ENCODE data around the gene WASHC2A. TPM values are rescaled to one million over a fixed set of nuclear protein-coding genes. Genes with fewer than 3 reads are reported as not detected.
A peak's percentile ranks its signal among the peaks of the same experiment; 100 is the strongest.
"Not testable (repeated sequence)": the region's sequence is repeated elsewhere in the genome, so short reads cannot be mapped to it uniquely, and the experiment has no call there.

Gene WASHC2A
- 10 to 100 TPM; 30.8 to 33.2 TPM for total RNA-seq

DNA sequence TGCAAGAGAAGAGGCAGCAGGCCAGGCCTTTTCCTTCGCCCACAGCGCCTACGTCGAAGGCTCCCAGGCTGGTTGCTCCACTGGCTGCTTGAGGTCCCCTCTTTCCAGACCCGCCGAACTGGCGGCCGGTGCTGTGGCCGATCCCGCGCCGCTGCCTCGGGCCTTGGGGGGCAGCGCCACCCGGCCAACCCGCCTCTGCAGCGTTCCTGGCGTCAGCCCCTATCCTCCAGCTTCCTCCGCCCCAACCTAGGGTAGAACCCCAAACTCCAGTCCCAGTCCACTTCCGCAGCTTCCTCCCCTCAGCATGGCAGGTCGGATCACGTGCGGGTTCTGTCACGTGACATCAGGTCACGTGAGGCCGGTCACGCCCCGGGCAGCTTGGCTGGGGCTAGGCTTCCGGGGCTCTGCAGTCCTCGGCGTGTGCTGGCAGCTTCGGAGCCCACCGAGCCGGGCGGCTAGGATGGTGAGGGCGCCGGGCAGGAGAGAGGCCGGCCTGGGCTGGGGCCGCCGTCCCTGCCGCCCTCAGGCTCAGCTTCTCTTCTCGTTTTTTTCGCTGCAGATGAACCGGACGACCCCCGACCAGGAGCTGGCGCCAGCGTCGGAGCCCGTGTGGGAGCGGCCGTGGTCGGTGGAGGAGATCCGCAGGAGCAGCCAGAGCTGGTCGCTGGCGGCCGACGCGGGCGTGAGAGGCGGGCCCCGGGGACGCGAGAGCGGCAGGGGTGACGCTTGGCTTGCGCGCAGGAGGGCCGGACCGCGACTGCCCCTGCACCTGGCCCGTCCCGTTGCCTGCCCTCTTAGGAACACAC is at the start of gene WASHC2A:
TSS of gene WASHC2A (plus strand) at position 409 of the 806 bp plus-strand sequence. CDS start at position 461, 52 bp downstream.
- DNase-seq (ENCODE audit: low spot score in 2 of 2) (peak; percentile 91 to 97), ATAC-seq (peak; percentile 94 to 97)
- not testable (repeated sequence) for H3K9me3 Mint-ChIP-seq, H3K36me3 Mint-ChIP-seq
- H3K27ac Mint-ChIP-seq, result peak within 1 kb of the TSS; percentile 91 to 93

GRCh38 chr10:50019279-50019678 is 48.5 kb upstream of the WASHC2A start:
- not testable (repeated sequence) for H3K36me3 Mint-ChIP-seq; H3K9me3 Mint-ChIP-seq; ATAC-seq; H3K27ac Mint-ChIP-seq; DNase-seq (ENCODE audit: low spot score in 2 of 2)

DNA sequence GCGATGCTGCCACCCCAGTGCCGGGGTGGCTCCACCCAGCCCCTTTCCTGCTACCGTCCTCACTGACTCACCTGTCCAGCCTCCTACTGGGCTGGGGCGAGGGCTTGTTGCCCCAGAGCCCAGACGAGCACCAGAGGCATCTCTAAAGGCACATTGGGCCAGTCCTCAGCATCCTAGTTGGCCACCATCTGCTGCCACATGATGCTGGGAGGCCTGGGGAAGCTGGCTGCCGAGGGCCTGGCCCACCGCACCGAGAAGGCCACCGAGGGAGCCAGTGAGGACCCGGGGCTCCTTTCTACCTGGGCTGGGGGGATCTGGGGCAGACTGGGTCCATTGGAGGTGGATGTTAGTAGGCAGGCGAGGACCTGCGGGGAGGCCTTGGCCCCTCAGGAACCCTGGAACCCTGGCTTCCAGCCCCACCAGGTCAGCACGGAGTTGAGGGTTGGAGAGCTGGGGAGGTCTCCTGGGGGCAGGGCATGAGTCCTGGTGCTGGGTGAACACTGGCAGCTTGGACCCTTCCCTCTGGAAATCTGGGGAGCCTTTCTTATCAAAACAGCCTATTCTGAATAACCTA is 47.2 kb upstream of the WASHC2A start:
- H3K9me3 Mint-ChIP-seq; DNase-seq (ENCODE audit: low spot score in 2 of 2); ATAC-seq; H3K36me3 Mint-ChIP-seq; H3K27ac Mint-ChIP-seq: not testable (repeated sequence)

DNA sequence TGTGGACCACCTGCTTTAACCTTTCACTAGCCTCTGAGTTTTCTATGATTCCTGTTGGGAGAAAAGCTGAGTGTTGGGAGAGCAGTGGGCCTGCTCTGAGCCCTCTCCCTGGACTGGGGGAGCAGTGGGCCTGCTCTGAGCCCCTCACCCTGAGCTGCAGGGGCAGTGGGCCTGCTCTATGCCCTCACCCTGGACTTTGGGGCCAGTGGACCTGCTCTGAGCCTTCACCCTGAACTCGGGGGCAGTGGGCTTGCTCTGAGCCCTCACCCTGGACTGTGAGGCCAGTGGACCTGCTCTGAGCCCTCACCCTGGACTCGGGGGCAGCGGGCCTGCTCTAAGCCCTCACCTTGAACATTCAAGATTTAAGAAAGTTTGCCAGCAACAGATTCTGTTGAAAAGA is 46.1 kb upstream of the WASHC2A start:
- H3K27ac Mint-ChIP-seq, result peak overlapping the region in 1 of 2 donors; percentile 55
- ATAC-seq, result no peak
- H3K36me3 Mint-ChIP-seq, result peaks cover 0 to 12% of the 10 kb centered on the region in 2 donors

GRCh38 chr10:50024716-50025383 is 42.9 kb upstream of the WASHC2A start:
- not testable (repeated sequence) for H3K9me3 Mint-ChIP-seq; ATAC-seq; DNase-seq (ENCODE audit: low spot score in 2 of 2); H3K27ac Mint-ChIP-seq
- peaks cover 0 to 12% of the 10 kb centered on the region in 2 donors for H3K36me3 Mint-ChIP-seq

More for the DNA sequence above, 46.1 kb upstream of the WASHC2A start:
- DNase-seq (ENCODE audit: low spot score in 2 of 2), result no peak
- no peaks in the 10 kb centered on the region for H3K9me3 Mint-ChIP-seq

GRCh38 chr10:50025627-50026026 is 42.1 kb upstream of the WASHC2A start:
- Mint-ChIP-seq H3K9me3 (no peaks in the 10 kb centered on the region), H3K36me3 (peaks cover 0 to 12% of the 10 kb centered on the region in 2 donors), H3K27ac (no peak overlapping the region)
- ATAC-seq, result no peak
- DNase-seq (ENCODE audit: low spot score in 2 of 2), result no peak

DNA sequence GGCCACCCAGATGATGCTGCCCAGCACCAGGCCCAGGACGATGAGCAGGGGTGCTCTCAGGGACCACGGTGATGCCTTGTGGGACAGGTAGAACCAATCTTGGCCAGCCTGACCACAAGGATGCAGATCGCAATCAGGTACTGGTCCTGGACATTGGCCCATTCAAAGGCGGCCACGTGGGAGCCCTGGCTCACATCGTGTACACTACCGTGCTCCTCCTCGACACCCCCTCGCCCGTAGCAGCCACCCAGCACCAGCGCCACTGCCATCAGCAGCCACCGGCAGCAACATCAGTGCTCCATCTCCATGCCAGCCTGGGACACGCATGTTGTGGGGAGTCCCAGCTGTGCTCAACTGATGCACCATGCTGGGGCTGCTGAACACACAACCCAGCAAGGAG is 40.6 kb upstream of the WASHC2A start:
- Mint-ChIP-seq H3K27ac (no peak overlapping the region), H3K36me3 (peaks cover 0 to 12% of the 10 kb centered on the region in 2 donors), H3K9me3 (no peaks in the 10 kb centered on the region)
- no peak for DNase-seq (ENCODE audit: low spot score in 2 of 2)
- no peak for ATAC-seq

- Mint-ChIP-seq H3K9me3 (no peaks in the 10 kb centered on the region), H3K27ac (no peak overlapping the region), H3K36me3 (peaks cover 0 to 4% of the 10 kb centered on the region in 2 donors)
- DNase-seq (ENCODE audit: low spot score in 2 of 2), result no peak
- ATAC-seq, result no peak
Observed at GRCh38 chr10:50033481-50033880, 34.3 kb upstream of the WASHC2A start.

- not testable (repeated sequence) for H3K36me3 Mint-ChIP-seq; DNase-seq (ENCODE audit: low spot score in 2 of 2); H3K27ac Mint-ChIP-seq; H3K9me3 Mint-ChIP-seq; ATAC-seq
Observed at GRCh38 chr10:50035337-50035736, 32.4 kb upstream of the WASHC2A start.

DNA sequence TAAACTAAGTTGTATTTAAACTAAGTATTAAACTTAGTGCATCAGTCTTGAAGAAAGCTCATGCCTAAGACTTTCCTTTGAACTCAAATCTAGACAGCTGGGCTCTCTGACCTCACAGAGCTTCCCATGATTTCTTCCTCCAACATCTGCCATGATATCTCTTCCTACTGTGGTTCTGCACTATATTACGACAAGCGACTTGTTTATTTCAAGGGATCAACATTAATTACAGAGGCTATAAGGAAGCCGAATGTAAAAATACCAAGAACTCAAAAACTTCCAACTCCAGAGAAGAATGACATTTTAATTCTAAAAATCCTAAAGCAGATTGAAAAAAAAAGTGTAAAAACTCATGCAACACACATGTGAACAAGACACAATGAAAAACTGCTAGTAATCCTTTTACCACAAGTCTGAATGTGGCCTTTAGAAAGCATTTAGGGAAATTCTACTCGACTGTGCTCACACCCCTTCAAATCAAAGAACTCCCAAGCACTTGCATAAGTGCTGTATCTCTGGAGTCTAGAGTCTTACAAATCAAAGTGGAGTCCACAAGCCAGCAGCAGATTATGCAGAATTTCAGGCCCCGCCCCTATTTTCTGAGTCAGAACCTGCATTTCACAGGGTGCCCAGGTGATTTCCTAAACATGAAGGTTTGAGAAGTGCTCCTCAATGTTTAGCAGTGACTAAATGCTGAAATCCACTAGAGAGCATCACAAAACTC is 22.7 kb upstream of the WASHC2A start:
- Mint-ChIP-seq H3K36me3 (no peaks in the 10 kb centered on the region), H3K27ac (no peak overlapping the region), H3K9me3 (no peaks in the 10 kb centered on the region)
- ATAC-seq, result peak in 1 of 2 donors; percentile 41
- DNase-seq (ENCODE audit: low spot score in 2 of 2), result no peak

DNA sequence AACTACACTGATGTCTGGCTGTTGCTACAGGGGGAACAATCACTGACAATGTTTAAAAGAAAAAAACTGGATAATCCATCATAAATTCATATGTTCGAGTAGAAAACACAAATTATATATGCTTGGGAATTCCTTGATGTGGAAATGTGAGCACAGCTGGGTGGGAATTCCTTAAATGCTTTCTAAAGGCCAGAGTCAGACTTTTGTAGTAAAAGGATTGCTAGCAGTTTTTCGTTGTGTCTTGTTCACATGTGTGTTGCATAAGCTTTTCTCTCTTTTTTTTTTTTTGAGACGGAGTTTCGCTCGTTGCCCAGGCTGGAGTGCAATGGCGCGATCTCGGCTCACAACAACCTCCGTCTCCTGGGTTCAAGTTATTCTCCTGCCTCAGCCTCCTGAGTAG is 21.3 kb upstream of the WASHC2A start:
- not testable (repeated sequence) for H3K36me3 Mint-ChIP-seq; ATAC-seq; H3K9me3 Mint-ChIP-seq; DNase-seq (ENCODE audit: low spot score in 2 of 2); H3K27ac Mint-ChIP-seq

GRCh38 chr10:50047594-50047993 is 20.2 kb upstream of the WASHC2A start:
- H3K9me3 Mint-ChIP-seq; H3K27ac Mint-ChIP-seq; H3K36me3 Mint-ChIP-seq; DNase-seq (ENCODE audit: low spot score in 2 of 2); ATAC-seq: not testable (repeated sequence)

- not testable (repeated sequence) for DNase-seq (ENCODE audit: low spot score in 2 of 2); H3K9me3 Mint-ChIP-seq; H3K27ac Mint-ChIP-seq; ATAC-seq; H3K36me3 Mint-ChIP-seq
Observed at GRCh38 chr10:50051995-50052660, 15.6 kb upstream of the WASHC2A start.

DNA sequence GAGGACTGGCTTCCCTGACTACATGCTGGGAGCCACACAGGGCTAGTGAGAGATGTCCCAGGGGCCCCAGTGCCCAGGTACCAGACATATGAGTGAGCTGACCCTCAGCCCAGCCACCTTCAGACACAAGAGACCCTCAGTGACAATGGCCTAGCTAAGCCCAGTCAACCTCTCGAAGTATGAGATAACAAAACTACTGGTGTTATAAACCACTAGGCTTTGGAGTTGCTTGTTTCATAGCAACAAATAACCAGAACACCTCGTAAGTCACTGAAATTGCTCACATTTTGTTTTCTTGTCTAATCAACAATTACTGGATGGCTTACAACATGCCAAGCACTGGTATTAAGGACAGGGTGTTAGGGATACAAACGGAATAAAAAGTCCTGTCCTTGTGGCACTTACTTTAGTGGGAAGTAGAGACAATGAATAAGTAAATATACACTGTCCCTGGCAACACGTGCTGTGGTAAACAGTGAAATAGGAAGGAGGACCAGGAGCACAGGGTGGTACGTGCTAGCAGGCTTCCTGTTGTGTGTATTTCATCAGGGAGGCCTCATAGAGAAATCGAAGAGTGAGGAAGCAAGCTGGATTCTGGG is 14.9 kb upstream of the WASHC2A start:
- DNase-seq (ENCODE audit: low spot score in 2 of 2); ATAC-seq; H3K9me3 Mint-ChIP-seq; H3K27ac Mint-ChIP-seq; H3K36me3 Mint-ChIP-seq: not testable (repeated sequence)

GRCh38 chr10:50055494-50056292 is 12.1 kb upstream of the WASHC2A start:
- H3K36me3 Mint-ChIP-seq; H3K9me3 Mint-ChIP-seq; DNase-seq (ENCODE audit: low spot score in 2 of 2); ATAC-seq: not testable (repeated sequence)
- peak overlapping the region in 1 of 2 donors; percentile 53 for H3K27ac Mint-ChIP-seq

Measured in activated naive CD4-positive, alpha-beta T cell treated with anti-CD3 and anti-CD28 coated beads, Interleukin-2, amount 50 U/mL, for 72 hours (primary cell).